Thyroid gland (tissue), 4 donors: ENCODE results near the gene IYD. TPM values are rescaled to one million over a fixed set of nuclear protein-coding genes. Genes with fewer than 3 reads are reported as not detected.

Experiments
- DNase-seq, 2 donors: peaks; one replicate each; pipeline ENCODE4 v3.0.0-alpha.2; 2019
- H3K27ac ChIP-seq, 3 donors: fragments of 200-600 bp; sonication (generic); 1 replicate in 2 of 3; 2 replicates in 1 of 3; pipeline ENCODE4 v1.5.1; 2016 to 2019; ENCODE audit warnings: mild to moderate bottlenecking in 1 of 3, moderate library complexity in 1 of 3
- H3K27me3 ChIP-seq: fragments of 200-600 bp; sonication (generic); one replicate; pipeline ENCODE4 v1.5.1; 2019
- H3K36me3 ChIP-seq, 2 donors: fragments of 200-600 bp; sonication (generic); one replicate each; pipeline ENCODE4 v1.5.1; 2016 to 2019
- H3K4me1 ChIP-seq, 2 donors: fragments of 200-600 bp; sonication (generic); one replicate each; pipeline ENCODE4 v1.5.1; 2017 to 2019
- H3K4me3 ChIP-seq, 3 donors: fragments of 200-600 bp; sonication (generic); replicated peaks in 1 of 3; 1 replicate in 2 of 3; 2 replicates in 1 of 3; pipeline ENCODE4 v1.5.1; 2016; ENCODE audit warnings: mild to moderate bottlenecking in 1 of 3
- H3K9me3 ChIP-seq: fragments of 200-600 bp; sonication (generic); one replicate; pipeline ENCODE4 v1.5.1; 2017
- POLR2A ChIP-seq, 2 donors: fragments of 450-650 bp; IDR thresholded peaks; one replicate each; pipeline ENCODE4 v1.6.1; 2017; ENCODE audit warnings: antibody characterized with exemption in 2 of 2, mild to moderate bottlenecking in 2 of 2, moderate library complexity in 1 of 2
- whole genome bisulfite sequencing, 2 donors: methylation state at CpG; one replicate each; pipeline ENCODE4 v1.1.5; 2017; 5-methylcytosine and 5-hydroxymethylcytosine counted together
- intact Hi-C: fragments of 100-400 bp; cut with DNase I; formaldehyde crosslinking; loops from one replicate; pipeline ENCODE4 v1.15.1; 2023
- total RNA-seq, 4 donors: library from RNA; depleted of rRNA; stranded (reverse); fragments of >200 nt; gene quantifications; one replicate each; pipeline ENCODE4 v1.2.3, GENCODE V29; 2016
- TF ChIP-seq, protein P1 (sequence below), 6 experiments: fragments of 200-600 bp in 3 of 6; fragments of 450-650 bp in 3 of 6; sonication (generic) in 3 of 6; IDR thresholded peaks; one replicate each; pipeline ENCODE4 v1.5.1; 2016 to 2019; ENCODE audit warnings: antibody characterized with exemption in 6 of 6, mild to moderate bottlenecking in 2 of 6, inconsistent platforms in 1 of 6, moderate library complexity in 1 of 6

IYD gene
- total RNA-seq, 4 donors from 2014 or later = 571 to 1,038 (median 665) TPM

DNA sequence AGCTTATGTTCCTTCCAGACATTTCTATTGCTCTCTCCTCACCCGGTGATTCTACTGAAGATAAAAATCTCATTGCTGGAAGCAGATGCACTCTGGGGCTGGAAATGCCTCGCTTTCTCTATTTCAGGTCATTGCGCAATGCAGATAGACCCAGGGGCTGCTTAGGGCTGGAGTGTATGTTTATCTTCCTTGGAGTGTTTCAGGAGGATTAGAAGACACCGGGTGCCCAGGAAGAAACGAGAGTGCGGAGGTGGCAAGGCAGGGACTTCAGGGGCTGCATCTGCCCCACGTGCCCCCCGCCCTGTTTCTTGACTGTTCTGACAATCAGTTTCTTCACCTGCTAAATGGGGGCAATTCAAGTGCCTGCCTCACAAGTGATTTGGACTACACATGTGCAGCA is 45.6 kb upstream of the IYD start:
- no peak overlapping the region for H3K4me3 ChIP-seq
- TF ChIP-seq POLR2A (IDR thresholded peaks at IDR 0.05) = no peak
- TF ChIP-seq, protein P1, sequence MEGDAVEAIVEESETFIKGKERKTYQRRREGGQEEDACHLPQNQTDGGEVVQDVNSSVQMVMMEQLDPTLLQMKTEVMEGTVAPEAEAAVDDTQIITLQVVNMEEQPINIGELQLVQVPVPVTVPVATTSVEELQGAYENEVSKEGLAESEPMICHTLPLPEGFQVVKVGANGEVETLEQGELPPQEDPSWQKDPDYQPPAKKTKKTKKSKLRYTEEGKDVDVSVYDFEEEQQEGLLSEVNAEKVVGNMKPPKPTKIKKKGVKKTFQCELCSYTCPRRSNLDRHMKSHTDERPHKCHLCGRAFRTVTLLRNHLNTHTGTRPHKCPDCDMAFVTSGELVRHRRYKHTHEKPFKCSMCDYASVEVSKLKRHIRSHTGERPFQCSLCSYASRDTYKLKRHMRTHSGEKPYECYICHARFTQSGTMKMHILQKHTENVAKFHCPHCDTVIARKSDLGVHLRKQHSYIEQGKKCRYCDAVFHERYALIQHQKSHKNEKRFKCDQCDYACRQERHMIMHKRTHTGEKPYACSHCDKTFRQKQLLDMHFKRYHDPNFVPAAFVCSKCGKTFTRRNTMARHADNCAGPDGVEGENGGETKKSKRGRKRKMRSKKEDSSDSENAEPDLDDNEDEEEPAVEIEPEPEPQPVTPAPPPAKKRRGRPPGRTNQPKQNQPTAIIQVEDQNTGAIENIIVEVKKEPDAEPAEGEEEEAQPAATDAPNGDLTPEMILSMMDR (IDR thresholded peaks at IDR 0.05) = no peak
- no peaks in the 10 kb centered on the region for H3K9me3 ChIP-seq
- H3K36me3 ChIP-seq = no peaks in the 10 kb centered on the region
- no peak overlapping the region for H3K27ac ChIP-seq
- intact Hi-C loops = no loop called here
- no peaks in the 10 kb centered on the region for H3K27me3 ChIP-seq
- 88 to 90% methylated on average over 8 of the region's 8 CpGs for WGBS, 2 donors
- DNase-seq = no peak
- peaks cover 18 to 29% of the 10 kb centered on the region in 2 donors for H3K4me1 ChIP-seq

DNA sequence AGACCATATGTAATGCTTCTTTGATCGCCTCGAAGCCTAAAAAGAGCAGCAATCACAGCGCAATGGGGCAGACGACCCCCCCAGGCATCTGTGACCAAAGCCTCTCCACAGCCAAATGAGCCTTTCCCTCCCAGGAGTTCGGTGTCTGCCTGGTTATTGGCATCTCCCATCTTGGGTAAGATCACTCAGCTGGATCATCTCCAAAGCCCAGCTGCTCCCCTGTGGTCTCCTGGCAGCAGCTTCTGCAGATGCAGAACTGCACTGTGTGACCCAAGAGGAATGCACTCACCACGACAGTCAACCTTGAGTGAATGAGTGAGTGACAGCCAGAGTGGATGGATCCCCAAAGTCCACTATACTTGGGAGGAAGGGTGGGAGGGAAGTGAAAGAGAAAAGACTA is 44.8 kb upstream of the IYD start:
- WGBS, 2 donors = 47 to 56% methylated on average over 6 of the region's 6 CpGs
- Histone ChIP-seq H3K9me3 (no peaks in the 10 kb centered on the region), H3K4me3 (no peak overlapping the region), H3K4me1 (peaks cover 23 to 29% of the 10 kb centered on the region in 2 donors), H3K27ac (peak overlapping the region in 2 of 3 donors; percentile 17 to 27), H3K27me3 (no peaks in the 10 kb centered on the region), H3K36me3 (no peaks in the 10 kb centered on the region)
- intact Hi-C loops = no loop called here
- TF ChIP-seq POLR2A (IDR thresholded peaks at IDR 0.05) = no peak
- TF ChIP-seq, protein P1 (IDR thresholded peaks at IDR 0.05) = no peak
- DNase-seq = peak; percentile 75 to 76

DNA sequence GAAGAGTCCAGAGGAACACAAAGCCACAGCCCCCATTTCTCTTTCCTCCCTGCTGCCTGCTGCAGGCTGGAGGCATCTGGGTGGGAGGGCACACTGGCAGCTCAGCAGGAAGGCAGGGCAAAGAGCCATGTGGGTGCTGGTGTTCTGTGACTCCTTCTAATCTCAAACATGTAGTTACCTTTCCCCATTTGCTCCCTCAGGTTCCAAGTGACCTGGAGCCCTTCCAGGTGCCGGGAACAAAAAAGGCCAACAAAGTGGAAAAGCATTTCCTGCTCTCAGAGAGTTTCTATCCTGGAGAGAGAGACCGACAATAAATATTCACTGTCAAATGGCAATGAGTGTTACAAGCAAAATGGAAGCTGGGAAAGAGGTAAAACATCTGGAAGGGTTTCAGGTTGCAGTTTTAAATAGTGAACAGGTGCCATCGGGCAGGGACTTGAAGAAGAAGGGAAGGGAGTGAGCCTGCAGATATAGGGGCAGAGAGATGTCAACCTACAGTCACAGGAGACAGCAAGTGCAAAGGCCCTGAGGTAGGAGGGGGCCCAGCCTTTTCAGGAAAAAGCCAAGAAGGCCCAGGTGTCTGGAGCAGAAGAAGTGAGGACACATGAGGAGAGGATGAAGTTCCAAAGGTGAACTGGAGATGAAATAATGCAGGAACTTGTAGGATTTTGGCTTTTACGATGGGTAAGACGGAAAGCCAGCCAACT is 43.6 kb upstream of the IYD start:
- H3K27ac ChIP-seq = peak overlapping the region; percentile 27 to 67 (median 52)
- H3K27me3 ChIP-seq = no peaks in the 10 kb centered on the region
- no peak overlapping the region for H3K4me3 ChIP-seq
- 60 to 73% methylated on average over 5 of the region's 5 CpGs for whole genome bisulfite sequencing, 2 donors
- no peaks in the 10 kb centered on the region for H3K9me3 ChIP-seq
- H3K36me3 ChIP-seq = no peaks in the 10 kb centered on the region
- intact Hi-C loops = no loop called here
- TF ChIP-seq POLR2A (IDR thresholded peaks at IDR 0.05) = peak in 1 of 2 donors; percentile 11
- TF ChIP-seq, protein P1 (IDR thresholded peaks at IDR 0.05) = no peak
- DNase-seq = peak; percentile 59 to 72
- H3K4me1 ChIP-seq = peaks cover 23 to 29% of the 10 kb centered on the region in 2 donors

DNA sequence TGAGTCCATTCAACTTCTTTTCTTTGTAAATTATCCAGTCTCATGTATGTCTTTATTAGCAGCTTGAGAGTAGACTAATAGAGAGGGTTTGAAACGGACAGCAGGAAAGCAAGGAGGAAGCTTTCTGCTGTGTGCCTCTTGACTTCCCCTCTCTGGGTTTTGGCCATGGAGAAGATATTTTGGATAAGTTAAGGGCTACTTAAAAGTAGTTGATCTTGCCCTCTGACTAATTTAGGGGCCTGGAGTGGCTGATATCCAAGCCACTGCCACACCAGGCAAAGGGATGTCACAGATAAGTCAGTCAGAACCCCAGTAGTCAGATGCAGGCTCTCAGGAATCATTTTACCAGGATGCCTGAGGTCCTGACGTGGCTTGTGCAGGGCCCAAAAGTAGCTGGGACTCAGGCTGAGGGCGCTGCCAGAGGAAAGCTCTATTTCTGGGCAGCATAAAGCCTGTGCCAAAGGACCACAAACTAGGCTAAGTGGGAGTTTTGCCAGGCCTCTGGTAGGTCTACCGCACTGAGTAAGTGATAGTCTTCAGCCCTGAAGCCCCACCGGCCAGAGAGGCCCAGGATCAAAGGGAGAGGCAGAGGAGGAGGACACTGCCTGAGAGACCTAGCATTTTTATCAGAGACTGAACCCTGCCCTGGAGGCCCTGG is 41.6 kb upstream of the IYD start:
- Histone ChIP-seq H3K4me1 (peaks cover 23 to 24% of the 10 kb centered on the region in 2 donors), H3K27me3 (no peaks in the 10 kb centered on the region), H3K36me3 (no peaks in the 10 kb centered on the region), H3K4me3 (no peak overlapping the region), H3K27ac (peak overlapping the region in 1 of 3 donors; percentile 50), H3K9me3 (no peaks in the 10 kb centered on the region)
- no peak for DNase-seq
- intact Hi-C loops = no loop called here
- TF ChIP-seq POLR2A (IDR thresholded peaks at IDR 0.05) = no peak
- TF ChIP-seq, protein P1 (IDR thresholded peaks at IDR 0.05) = no peak
- 93 to 94% methylated on average over 5 of the region's 5 CpGs for WGBS, 2 donors
